Embryonic facial prominence (tissue), 1 donor: ENCODE data around the gene SEMA3A.

Experiments
- DNase-seq: peaks from one replicate; pipeline ENCODE4 v3.0.0-alpha.2; 2016; ENCODE audit errors: extremely low spot score

Gene SEMA3A

GRCh38 chr7:84111842-84112241 is 82.7 kb downstream of the SEMA3A start:
- DNase-seq, result no peak

- no peak for DNase-seq
Observed at GRCh38 chr7:84110400-84110799, 84.2 kb downstream of the SEMA3A start.

GRCh38 chr7:84108787-84109186 is 85.8 kb downstream of the SEMA3A start:
- no peak for DNase-seq

- no peak for DNase-seq
Observed at GRCh38 chr7:84108119-84108518, 86.5 kb downstream of the SEMA3A start.

GRCh38 chr7:84107259-84107658 is 87.3 kb downstream of the SEMA3A start:
- no peak for DNase-seq

- no peak for DNase-seq
Observed at GRCh38 chr7:84106291-84106690, 88.3 kb downstream of the SEMA3A start.

- DNase-seq, result no peak
Observed at GRCh38 chr7:84105586-84105985, 89.0 kb downstream of the SEMA3A start.

- DNase-seq, result no peak
Observed at GRCh38 chr7:84104826-84105225, 89.8 kb downstream of the SEMA3A start.

- no peak for DNase-seq
Observed at GRCh38 chr7:84102213-84102612, 92.4 kb downstream of the SEMA3A start.

GRCh38 chr7:84100866-84101265 is 93.7 kb downstream of the SEMA3A start:
- no peak for DNase-seq

GRCh38 chr7:84095971-84096370 is 98.6 kb downstream of the SEMA3A start:
- DNase-seq, result no peak

GRCh38 chr7:84092207-84092606 is 102.4 kb downstream of the SEMA3A start:
- no peak for DNase-seq

- no peak for DNase-seq
Observed at GRCh38 chr7:84091318-84091717, 103.3 kb downstream of the SEMA3A start.

GRCh38 chr7:84088802-84089201 is 105.8 kb downstream of the SEMA3A start:
- DNase-seq, result no peak

- DNase-seq, result no peak
Observed at GRCh38 chr7:84085998-84086397, 108.6 kb downstream of the SEMA3A start.

- DNase-seq, result no peak
Observed at GRCh38 chr7:84085147-84085546, 109.4 kb downstream of the SEMA3A start.

GRCh38 chr7:84083846-84084245 is 110.7 kb downstream of the SEMA3A start:
- DNase-seq, result no peak

- no peak for DNase-seq
Observed at GRCh38 chr7:84081973-84082522, 112.5 kb downstream of the SEMA3A start.

- no peak for DNase-seq
Observed at GRCh38 chr7:84077336-84077735, 117.3 kb downstream of the SEMA3A start.

- no peak for DNase-seq
Observed at GRCh38 chr7:84076219-84076618, 118.4 kb downstream of the SEMA3A start.

- DNase-seq, result no peak
Observed at GRCh38 chr7:84073186-84073875, 121.3 kb downstream of the SEMA3A start.

GRCh38 chr7:84070770-84071169 is 123.8 kb downstream of the SEMA3A start:
- DNase-seq, result no peak

- no peak for DNase-seq
Observed at GRCh38 chr7:84069999-84070500, 124.5 kb downstream of the SEMA3A start.

- DNase-seq, result no peak
Observed at GRCh38 chr7:84069033-84069432, 125.6 kb downstream of the SEMA3A start.
